Measurements from ENCODE around the gene SRRM1.

SRRM1 gene

GRCh38 chr1:24652382-24652781 lies 9.3 kb downstream of the SRRM1 start:
- ChIA-PET POLR2A (no interaction called here), CTCF (interaction anchor here (2.4 kb wide), 1 partner anchor 11 kb away, joined by 9 read pairs; no protein-coding TSS in a partner anchor)
- H3K4me3 ChIP-seq (ENCODE audit: low read depth, low read length): no peak overlapping the region
- TF ChIP-seq, protein P1, sequence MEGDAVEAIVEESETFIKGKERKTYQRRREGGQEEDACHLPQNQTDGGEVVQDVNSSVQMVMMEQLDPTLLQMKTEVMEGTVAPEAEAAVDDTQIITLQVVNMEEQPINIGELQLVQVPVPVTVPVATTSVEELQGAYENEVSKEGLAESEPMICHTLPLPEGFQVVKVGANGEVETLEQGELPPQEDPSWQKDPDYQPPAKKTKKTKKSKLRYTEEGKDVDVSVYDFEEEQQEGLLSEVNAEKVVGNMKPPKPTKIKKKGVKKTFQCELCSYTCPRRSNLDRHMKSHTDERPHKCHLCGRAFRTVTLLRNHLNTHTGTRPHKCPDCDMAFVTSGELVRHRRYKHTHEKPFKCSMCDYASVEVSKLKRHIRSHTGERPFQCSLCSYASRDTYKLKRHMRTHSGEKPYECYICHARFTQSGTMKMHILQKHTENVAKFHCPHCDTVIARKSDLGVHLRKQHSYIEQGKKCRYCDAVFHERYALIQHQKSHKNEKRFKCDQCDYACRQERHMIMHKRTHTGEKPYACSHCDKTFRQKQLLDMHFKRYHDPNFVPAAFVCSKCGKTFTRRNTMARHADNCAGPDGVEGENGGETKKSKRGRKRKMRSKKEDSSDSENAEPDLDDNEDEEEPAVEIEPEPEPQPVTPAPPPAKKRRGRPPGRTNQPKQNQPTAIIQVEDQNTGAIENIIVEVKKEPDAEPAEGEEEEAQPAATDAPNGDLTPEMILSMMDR (IDR thresholded peaks at IDR 0.05; ENCODE audit: insufficient read depth, low read length, missing control alignments): no peak
- no peak for DNase-seq (ENCODE audit: low read depth, low spot score)

DNA sequence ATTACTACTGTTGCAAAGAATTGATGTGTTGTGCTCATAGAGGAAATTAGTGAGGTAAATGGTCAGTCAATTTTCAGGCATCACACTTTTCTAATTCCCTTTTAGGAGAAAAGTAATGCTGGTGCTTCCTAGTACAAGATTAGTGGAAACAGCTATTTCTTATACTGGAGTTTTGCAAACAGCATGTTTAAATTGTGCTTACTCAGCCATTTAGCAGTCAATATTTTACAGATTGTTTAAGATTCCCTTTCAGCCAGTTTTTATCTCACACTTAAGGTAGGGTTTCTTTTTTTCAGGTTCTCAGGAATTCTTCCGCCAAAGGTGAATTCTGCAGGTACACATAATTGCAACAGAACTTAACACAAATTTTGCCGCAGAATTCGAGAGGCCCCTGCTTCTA lies 10.9 kb downstream of the SRRM1 start:
- TF ChIP-seq, protein P1 (IDR thresholded peaks at IDR 0.05; ENCODE audit: insufficient read depth, low read length, missing control alignments): no peak
- DNase-seq (ENCODE audit: low read depth, low spot score): no peak
- CTCF ChIA-PET: interaction anchor here (1.0 to 2.4 kb wide), 6 partner anchors 10 to 261 kb away, joined by 3 to 9 read pairs (median 3); no protein-coding TSS in a partner anchor
- H3K4me3 ChIP-seq (ENCODE audit: low read depth, low read length): no peak overlapping the region
- POLR2A ChIA-PET: no interaction called here

GRCh38 chr1:24656046-24656445 lies 12.9 kb downstream of the SRRM1 start:
- CTCF ChIA-PET: interaction anchor here (0.6 to 1.5 kb wide), 4 partner anchors 32 to 506 kb away, joined by 4 to 8 read pairs (median 4); no protein-coding TSS in a partner anchor
- POLR2A ChIA-PET: no interaction called here
- DNase-seq (ENCODE audit: low read depth, low spot score): no peak
- H3K4me3 ChIP-seq (ENCODE audit: low read depth, low read length): no peak overlapping the region
- TF ChIP-seq, protein P1 (IDR thresholded peaks at IDR 0.05; ENCODE audit: insufficient read depth, low read length, missing control alignments): no peak

- H3K4me3 ChIP-seq (ENCODE audit: low read depth, low read length): no peak overlapping the region
Measured at GRCh38 chr1:24657781-24658180, 14.7 kb downstream of the SRRM1 start.

GRCh38 chr1:24659166-24659904 lies 16.2 kb downstream of the SRRM1 start:
- POLR2A ChIA-PET: no interaction called here
- CTCF ChIA-PET: interaction anchor here (0.6 to 1.8 kb wide), 4 partner anchors 11 to 188 kb away, joined by 3 to 9 read pairs (median 6); no protein-coding TSS in a partner anchor

More at GRCh38 chr1:24657781-24658180, 14.7 kb downstream of the SRRM1 start:
- TF ChIP-seq, protein P1 (IDR thresholded peaks at IDR 0.05; ENCODE audit: insufficient read depth, low read length, missing control alignments): no peak
- ChIA-PET CTCF (interaction anchor here (0.6 to 1.2 kb wide), 4 partner anchors 10 to 178 kb away, joined by 3 read pairs; no protein-coding TSS in a partner anchor), POLR2A (no interaction called here)
- no peak for DNase-seq (ENCODE audit: low read depth, low spot score)

More at GRCh38 chr1:24659166-24659904, 16.2 kb downstream of the SRRM1 start:
- DNase-seq (ENCODE audit: low read depth, low spot score): no peak
- no peak overlapping the region for H3K4me3 ChIP-seq (ENCODE audit: low read depth, low read length)
- TF ChIP-seq, protein P1 (IDR thresholded peaks at IDR 0.05; ENCODE audit: insufficient read depth, low read length, missing control alignments): no peak
